WERI-Rb-1 (cell line): ENCODE measurements around the gene FRZB.

Experiments
- DNase-seq: peaks from one replicate; pipeline ENCODE4 v3.0.0-alpha.2; 2020
- H3K27ac ChIP-seq: fragments of 250-450 bp; sonication (Bioruptor Pico); 2 replicates; pipeline ENCODE4 v1.5.1; 2020; ENCODE audit warnings: mild to moderate bottlenecking, moderate library complexity
- H3K27me3 ChIP-seq: fragments of 250-450 bp; sonication (Bioruptor Pico); 2 replicates; pipeline ENCODE4 v1.5.1; 2021; ENCODE audit warnings: mild to moderate bottlenecking, low read depth, moderate library complexity; ENCODE audit not compliant: insufficient read depth, severe bottlenecking
- H3K36me3 ChIP-seq: fragments of 250-450 bp; sonication (Bioruptor Pico); 2 replicates; pipeline ENCODE4 v1.5.1; 2020; ENCODE audit warnings: mild to moderate bottlenecking, moderate library complexity
- H3K4me3 ChIP-seq: 2 replicates; pipeline ENCODE4 v1.5.1; 2011; ENCODE audit warnings: low read depth, mild to moderate bottlenecking, control low read depth, low read length
- H3K9me3 ChIP-seq: fragments of 250-450 bp; sonication (Bioruptor Pico); 2 replicates; pipeline ENCODE4 v1.5.1; 2021; ENCODE audit warnings: mild to moderate bottlenecking, moderate library complexity; ENCODE audit not compliant: severe bottlenecking
- TF ChIP-seq, protein P1 (sequence below): IDR thresholded peaks from 2 replicates; pipeline ENCODE4 v1.5.1; 2011; ENCODE audit warnings: low read depth, mild to moderate bottlenecking, control low read depth, inconsistent platforms, low read length

Gene FRZB

DNA sequence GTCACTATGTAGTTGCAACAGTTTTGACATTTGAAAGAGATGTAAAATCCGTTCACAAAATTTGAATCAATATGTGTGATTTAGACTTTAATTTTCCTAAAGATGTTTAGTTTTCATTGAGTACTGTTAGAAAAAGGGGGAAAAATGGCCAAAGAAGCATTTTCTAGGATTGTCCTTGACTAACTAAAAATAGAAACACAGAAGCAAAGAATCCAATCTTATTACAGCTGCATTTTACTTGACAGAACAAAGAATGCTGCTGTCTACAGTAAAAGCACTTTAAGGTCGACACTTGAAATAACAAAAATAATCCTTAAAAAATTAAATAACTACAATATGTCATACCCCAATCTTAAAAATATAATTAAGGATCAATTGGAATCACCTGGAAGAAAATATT lies 48.9 kb downstream of the FRZB start:
- Histone ChIP-seq H3K36me3 (no peaks in the 10 kb centered on the region), H3K9me3 (no peaks in the 10 kb centered on the region), H3K27ac (no peak overlapping the region), H3K27me3 (no peaks in the 10 kb centered on the region), H3K4me3 (no peak overlapping the region)
- TF ChIP-seq, protein P1, sequence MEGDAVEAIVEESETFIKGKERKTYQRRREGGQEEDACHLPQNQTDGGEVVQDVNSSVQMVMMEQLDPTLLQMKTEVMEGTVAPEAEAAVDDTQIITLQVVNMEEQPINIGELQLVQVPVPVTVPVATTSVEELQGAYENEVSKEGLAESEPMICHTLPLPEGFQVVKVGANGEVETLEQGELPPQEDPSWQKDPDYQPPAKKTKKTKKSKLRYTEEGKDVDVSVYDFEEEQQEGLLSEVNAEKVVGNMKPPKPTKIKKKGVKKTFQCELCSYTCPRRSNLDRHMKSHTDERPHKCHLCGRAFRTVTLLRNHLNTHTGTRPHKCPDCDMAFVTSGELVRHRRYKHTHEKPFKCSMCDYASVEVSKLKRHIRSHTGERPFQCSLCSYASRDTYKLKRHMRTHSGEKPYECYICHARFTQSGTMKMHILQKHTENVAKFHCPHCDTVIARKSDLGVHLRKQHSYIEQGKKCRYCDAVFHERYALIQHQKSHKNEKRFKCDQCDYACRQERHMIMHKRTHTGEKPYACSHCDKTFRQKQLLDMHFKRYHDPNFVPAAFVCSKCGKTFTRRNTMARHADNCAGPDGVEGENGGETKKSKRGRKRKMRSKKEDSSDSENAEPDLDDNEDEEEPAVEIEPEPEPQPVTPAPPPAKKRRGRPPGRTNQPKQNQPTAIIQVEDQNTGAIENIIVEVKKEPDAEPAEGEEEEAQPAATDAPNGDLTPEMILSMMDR, result no peak
- DNase-seq, result no peak

DNA sequence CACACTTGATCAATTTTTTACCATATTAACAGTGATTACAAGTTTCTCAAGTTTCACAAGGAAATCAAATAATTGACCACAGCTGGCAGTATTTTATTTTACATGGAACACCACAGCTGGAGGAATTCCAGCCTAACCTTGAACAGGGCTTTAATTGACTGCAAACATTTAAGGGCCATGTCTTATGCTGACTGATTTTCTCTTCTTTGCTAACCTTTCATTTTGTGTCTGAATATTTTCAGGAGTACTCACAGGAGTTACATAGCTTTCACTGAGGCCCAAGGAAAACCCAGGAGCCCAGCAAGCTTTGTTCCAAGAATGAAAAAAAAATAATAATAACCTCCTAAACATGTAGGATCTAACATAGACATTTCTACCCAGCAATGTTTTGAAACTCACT lies 49.6 kb downstream of the FRZB start:
- no peaks in the 10 kb centered on the region for H3K36me3 ChIP-seq
- no peaks in the 10 kb centered on the region for H3K27me3 ChIP-seq
- no peak for DNase-seq
- H3K9me3 ChIP-seq, result no peaks in the 10 kb centered on the region
- TF ChIP-seq, protein P1, result no peak
- H3K4me3 ChIP-seq, result no peak overlapping the region
- H3K27ac ChIP-seq, result no peak overlapping the region

DNA sequence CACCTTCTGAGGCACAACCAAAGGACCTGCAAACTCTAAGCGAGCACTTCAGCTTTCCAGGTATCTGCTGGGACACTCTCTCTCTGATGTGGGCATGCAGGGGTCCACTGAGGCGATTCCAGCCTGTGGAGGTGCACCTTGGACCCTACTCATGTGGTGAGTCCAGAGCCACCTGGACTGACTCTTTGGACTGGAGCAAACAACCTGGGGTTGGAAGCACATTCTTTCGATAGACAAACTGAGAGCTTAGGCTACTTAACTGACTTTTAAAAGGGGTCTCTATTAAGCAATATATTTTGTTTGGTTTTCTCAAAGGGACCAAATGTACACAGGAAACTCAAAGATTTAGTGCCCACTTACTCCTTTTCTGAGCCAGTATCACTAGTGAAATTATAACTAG lies 51.6 kb downstream of the FRZB start:
- H3K27ac ChIP-seq, result no peak overlapping the region
- no peaks in the 10 kb centered on the region for H3K36me3 ChIP-seq
- TF ChIP-seq, protein P1, result no peak
- H3K9me3 ChIP-seq, result no peaks in the 10 kb centered on the region
- no peak overlapping the region for H3K4me3 ChIP-seq
- no peak for DNase-seq
- H3K27me3 ChIP-seq, result no peaks in the 10 kb centered on the region

DNA sequence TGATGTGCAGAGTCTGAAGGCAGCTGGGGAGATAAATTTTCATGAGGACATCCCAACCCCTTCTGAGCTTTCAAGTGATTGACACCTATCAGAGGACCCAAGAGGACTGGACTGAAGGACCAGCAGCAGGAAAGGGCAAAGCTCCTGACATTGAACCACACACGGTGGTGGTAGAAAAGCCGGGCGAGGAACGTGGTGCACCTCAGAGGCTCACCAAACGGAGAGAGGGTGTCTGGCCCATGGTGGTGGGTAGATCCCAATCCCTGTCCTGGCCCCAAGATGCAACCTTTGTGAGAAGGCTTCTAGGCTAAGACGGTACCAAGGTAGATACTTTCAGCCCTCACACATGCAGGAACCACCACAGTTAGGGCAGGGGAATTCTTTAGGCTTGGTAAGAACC lies 52.1 kb downstream of the FRZB start:
- no peaks in the 10 kb centered on the region for H3K27me3 ChIP-seq
- H3K9me3 ChIP-seq, result no peaks in the 10 kb centered on the region
- no peak overlapping the region for H3K4me3 ChIP-seq
- TF ChIP-seq, protein P1, result no peak
- no peak for DNase-seq
- no peaks in the 10 kb centered on the region for H3K36me3 ChIP-seq
- no peak overlapping the region for H3K27ac ChIP-seq

DNA sequence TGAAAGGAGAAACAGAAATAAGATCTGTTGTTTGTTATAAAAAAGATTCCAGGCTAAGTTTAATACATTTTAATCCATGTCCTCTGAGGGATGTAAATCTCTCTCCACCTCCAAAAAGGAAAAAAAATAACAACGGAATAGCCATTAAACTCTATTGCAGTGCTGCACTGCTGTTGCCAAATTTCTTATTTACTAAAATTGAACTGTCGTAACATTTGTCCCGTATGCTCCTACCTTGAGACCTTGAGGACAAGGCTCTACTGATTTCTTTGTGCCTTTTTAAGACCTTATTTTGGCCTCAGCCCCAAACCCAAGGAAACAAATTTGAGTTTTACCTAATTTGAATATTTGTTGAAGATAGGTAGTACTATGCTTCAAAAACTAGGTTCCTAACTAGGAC lies 56.4 kb downstream of the FRZB start:
- Histone ChIP-seq H3K27me3 (no peaks in the 10 kb centered on the region), H3K9me3 (no peaks in the 10 kb centered on the region), H3K36me3 (no peaks in the 10 kb centered on the region), H3K27ac (no peak overlapping the region), H3K4me3 (no peak overlapping the region)
- TF ChIP-seq, protein P1, result no peak
- no peak for DNase-seq

DNA sequence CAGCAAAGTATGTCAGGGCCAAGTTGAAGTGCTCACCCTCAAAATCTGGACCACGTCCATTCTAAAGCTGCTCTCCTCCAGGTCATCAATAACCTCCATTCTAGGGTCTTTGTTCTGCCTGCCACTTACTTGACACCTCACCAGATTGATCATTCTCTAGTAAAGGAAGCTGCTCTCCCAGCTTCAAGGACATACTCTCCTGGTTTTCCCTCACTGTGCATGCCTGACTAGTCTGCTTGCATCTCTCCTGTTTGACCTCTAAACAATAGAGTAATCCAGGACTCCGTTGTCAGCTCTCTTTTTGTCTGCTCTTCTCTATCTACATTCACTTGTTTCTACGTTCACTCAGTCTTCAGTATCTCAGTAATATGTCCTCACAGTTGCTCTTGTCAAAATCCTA lies 59.1 kb downstream of the FRZB start:
- no peaks in the 10 kb centered on the region for H3K36me3 ChIP-seq
- no peak overlapping the region for H3K27ac ChIP-seq
- no peak for DNase-seq
- no peak overlapping the region for H3K4me3 ChIP-seq
- no peaks in the 10 kb centered on the region for H3K9me3 ChIP-seq
- no peaks in the 10 kb centered on the region for H3K27me3 ChIP-seq
- TF ChIP-seq, protein P1, result no peak
